IgD-negative memory B cell (primary cell): ENCODE measurements around the gene COL15A1. TPM values are rescaled to one million over a fixed set of nuclear protein-coding genes. Genes with fewer than 3 reads are reported as not detected.

Experiments used
- H3K27ac Mint-ChIP-seq, 3 donors: one replicate each; pipeline ENCODE4 v1.8.0; 2020 to 2022; ENCODE audit warnings: mild to moderate bottlenecking in 3 of 3, mixed read lengths in 3 of 3, moderate library complexity in 1 of 3
- H3K27me3 Mint-ChIP-seq: one replicate; pipeline ENCODE4 v1.8.0; 2021; ENCODE audit warnings: mixed read lengths
- H3K36me3 Mint-ChIP-seq: one replicate; pipeline ENCODE4 v1.8.0; 2020; ENCODE audit warnings: mild to moderate bottlenecking, mixed read lengths
- H3K4me1 Mint-ChIP-seq, 3 donors: one replicate each; pipeline ENCODE4 v1.8.0; 2020 to 2022; ENCODE audit warnings: mixed read lengths in 3 of 3, mild to moderate bottlenecking in 1 of 3
- H3K4me3 Mint-ChIP-seq, 4 donors: one replicate each; pipeline ENCODE4 v1.8.0; 2020 to 2022; ENCODE audit warnings: mild to moderate bottlenecking in 4 of 4, mixed read lengths in 4 of 4, moderate library complexity in 3 of 4
- H3K9me3 Mint-ChIP-seq, 3 donors: one replicate each; pipeline ENCODE4 v1.8.0; 2020 to 2021; ENCODE audit warnings: mixed read lengths in 3 of 3, mild to moderate bottlenecking in 1 of 3
- polyA plus RNA-seq: library from polyadenylated mRNA; unstranded; fragments of 300-500 nt; fragmentation: Illumina TruSeq; gene quantifications from one replicate; pipeline ENCODE4 v1.2.3, GENCODE V29; 2021

COL15A1 gene
- polyA plus RNA-seq, 1 donor from 2014 or later: 0.08 TPM

DNA sequence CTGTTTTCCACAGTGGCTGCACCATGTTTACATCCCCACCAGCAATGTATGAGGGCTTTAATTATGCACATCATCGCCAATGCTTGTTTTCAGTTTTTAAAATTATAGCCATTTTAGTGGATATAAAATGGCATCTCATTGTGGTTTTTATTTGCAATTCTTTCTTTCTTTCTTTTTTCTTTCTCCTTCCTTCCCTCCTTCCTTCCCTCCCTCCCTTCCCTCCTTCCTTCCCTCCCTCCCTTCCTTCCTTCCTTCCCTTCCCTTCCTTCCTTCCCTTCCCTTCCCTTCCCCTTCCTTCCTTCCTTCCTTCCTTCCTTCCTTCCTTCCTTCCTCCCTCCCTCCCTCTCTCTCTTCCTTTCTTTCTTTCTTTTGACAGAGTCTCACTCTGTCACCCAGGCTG, 6.6 kb downstream of the COL15A1 start:
- Mint-ChIP-seq H3K9me3 (peaks cover 0 to 2% (median 0%) of the 10 kb centered on the region in 3 donors), H3K27ac (no peak overlapping the region), H3K4me3 (no peak overlapping the region), H3K27me3 (peaks cover 23% of the 10 kb centered on the region), H3K36me3 (no peaks in the 10 kb centered on the region), H3K4me1 (no peaks in the 10 kb centered on the region)

DNA sequence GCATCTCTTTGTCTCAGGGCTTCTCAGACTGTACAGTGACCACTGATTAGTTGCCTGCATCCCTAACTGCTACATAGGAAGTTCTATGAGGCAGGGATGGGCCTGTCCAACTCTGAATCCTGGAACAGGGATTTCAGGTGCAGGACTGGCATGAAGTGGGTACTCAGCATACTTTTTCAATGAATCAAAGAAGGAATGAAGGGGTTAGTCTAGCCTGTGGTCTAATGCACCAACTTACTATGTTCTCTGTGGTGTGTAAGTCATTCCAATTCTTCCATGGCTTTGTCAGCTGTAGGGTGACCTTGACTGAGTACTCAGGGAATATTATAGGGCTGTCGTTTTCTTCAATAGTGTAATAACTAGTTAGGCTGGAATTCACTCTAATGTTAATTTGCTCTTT, 8.3 kb downstream of the COL15A1 start:
- Mint-ChIP-seq H3K27ac (no peak overlapping the region), H3K27me3 (peaks cover 13% of the 10 kb centered on the region), H3K9me3 (peaks cover 0 to 2% (median 2%) of the 10 kb centered on the region in 3 donors), H3K4me1 (no peaks in the 10 kb centered on the region), H3K36me3 (no peaks in the 10 kb centered on the region), H3K4me3 (no peak overlapping the region)

GRCh38 chr9:98953581-98954243, 10.0 kb downstream of the COL15A1 start:
- H3K27me3 Mint-ChIP-seq: peaks cover 8% of the 10 kb centered on the region
- peaks cover 0 to 2% (median 2%) of the 10 kb centered on the region in 3 donors for H3K9me3 Mint-ChIP-seq
- H3K27ac Mint-ChIP-seq: peak overlapping the region in 1 of 3 donors; percentile 82
- no peaks in the 10 kb centered on the region for H3K36me3 Mint-ChIP-seq
- H3K4me3 Mint-ChIP-seq: no peak overlapping the region
- H3K4me1 Mint-ChIP-seq: no peaks in the 10 kb centered on the region

DNA sequence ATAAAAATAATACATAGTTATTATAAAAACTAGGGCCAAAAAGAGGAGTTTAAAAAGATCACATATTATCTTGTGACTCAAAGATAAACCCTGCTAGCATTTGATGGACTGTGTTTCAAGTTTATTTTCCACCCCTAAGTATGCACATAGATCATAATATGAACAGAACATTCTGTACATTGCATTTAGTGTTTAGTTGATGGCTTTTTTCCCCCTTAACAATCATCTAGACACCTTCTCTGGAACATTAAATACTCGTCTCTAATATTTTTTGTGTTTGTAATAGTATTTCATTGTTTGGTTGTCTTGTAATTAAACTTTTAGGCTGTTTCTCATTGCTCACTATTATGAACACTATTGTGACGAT, 10.5 kb downstream of the COL15A1 start:
- H3K9me3 Mint-ChIP-seq: peaks cover 0 to 2% (median 2%) of the 10 kb centered on the region in 3 donors
- peak overlapping the region in 1 of 3 donors; percentile 82 for H3K27ac Mint-ChIP-seq
- H3K4me1 Mint-ChIP-seq: no peaks in the 10 kb centered on the region
- peaks cover 8% of the 10 kb centered on the region for H3K27me3 Mint-ChIP-seq
- H3K36me3 Mint-ChIP-seq: no peaks in the 10 kb centered on the region
- H3K4me3 Mint-ChIP-seq: no peak overlapping the region

GRCh38 chr9:98955259-98955658, 11.6 kb downstream of the COL15A1 start:
- Mint-ChIP-seq H3K4me3 (no peak overlapping the region), H3K27ac (no peak overlapping the region), H3K36me3 (no peaks in the 10 kb centered on the region), H3K27me3 (peaks cover 10% of the 10 kb centered on the region), H3K9me3 (peaks cover 0 to 2% (median 0%) of the 10 kb centered on the region in 3 donors), H3K4me1 (no peaks in the 10 kb centered on the region)

DNA sequence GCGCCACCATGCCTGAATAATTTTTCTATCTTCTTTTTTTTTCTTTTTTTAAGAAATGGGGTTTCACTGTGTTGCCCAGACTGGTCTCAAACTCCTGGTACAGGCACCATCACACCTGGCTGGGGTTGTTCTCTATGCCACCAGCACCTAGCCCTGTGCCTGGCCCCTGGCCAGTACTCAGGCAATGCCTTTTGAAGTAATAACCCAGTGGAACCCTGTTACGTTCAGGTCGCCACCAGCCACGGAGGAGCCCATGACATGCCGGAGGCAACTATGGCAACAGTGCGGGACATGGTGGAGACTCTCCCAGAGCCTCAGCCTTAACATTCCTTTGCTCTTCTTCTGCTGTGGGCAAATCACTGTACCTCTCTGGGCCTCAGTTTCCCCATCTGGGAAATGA, 14.1 kb downstream of the COL15A1 start:
- Mint-ChIP-seq H3K4me3 (no peak overlapping the region), H3K4me1 (no peaks in the 10 kb centered on the region), H3K27ac (no peak overlapping the region), H3K27me3 (peaks cover 5% of the 10 kb centered on the region), H3K9me3 (peaks cover 0 to 2% (median 0%) of the 10 kb centered on the region in 3 donors), H3K36me3 (no peaks in the 10 kb centered on the region)

DNA sequence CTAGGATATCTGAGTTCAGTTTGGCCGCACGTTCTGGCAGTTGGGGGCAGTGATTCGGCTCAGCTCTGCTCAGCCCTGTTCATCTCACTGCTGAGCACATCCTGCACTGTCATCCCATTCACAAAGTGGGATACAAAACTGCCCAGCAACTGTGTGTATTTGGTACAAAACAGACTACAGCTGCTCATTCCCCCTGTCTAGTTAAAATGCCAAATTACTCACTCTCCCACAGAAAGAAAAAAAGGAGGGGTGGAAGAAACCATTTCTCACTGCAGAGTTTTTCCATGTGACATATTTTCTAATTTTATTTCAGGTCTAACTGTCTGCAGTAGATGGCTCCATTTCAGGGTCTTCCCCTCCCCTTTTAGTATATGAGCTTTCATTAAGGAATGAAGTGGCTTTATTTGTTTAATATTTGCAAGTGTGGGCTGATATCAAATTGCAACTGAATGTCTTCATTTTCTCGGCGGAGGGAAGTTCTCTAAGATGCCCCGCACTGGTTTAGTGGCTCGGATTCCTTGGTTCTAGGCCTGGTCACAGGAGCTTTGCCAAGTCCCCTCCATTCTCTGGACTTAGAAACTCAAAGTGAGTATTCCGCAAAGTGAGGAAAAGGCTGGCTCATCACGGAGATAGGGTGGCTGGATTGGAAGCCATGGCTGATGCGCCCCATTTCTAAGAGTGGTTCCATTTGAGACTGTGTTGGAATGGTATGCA, 14.7 kb downstream of the COL15A1 start:
- H3K27ac Mint-ChIP-seq: no peak overlapping the region
- H3K9me3 Mint-ChIP-seq: peaks cover 0 to 2% (median 0%) of the 10 kb centered on the region in 3 donors
- H3K27me3 Mint-ChIP-seq: peaks cover 5% of the 10 kb centered on the region
- no peak overlapping the region for H3K4me3 Mint-ChIP-seq
- no peaks in the 10 kb centered on the region for H3K4me1 Mint-ChIP-seq
- no peaks in the 10 kb centered on the region for H3K36me3 Mint-ChIP-seq

DNA sequence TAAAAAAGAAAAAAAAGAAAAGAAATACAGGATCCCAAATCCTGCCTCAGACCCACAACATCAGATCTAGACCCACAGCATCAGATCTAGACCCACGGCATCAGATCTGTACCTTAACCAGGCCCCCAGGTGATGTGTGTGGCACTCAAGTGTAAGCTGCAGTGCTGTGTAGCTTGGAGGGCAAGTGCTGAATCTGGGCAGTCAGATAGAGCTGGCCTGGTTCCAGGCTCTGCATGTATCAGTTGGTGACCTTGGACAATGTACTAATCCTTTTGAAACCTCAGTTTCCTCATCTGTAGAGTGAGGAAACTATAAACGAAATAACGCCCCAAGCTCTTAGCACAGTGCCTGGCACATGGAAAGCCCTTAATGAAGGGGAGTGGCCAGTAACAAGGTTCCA, 16.7 kb downstream of the COL15A1 start:
- no peak overlapping the region for H3K27ac Mint-ChIP-seq
- H3K9me3 Mint-ChIP-seq: peaks cover 0 to 2% (median 0%) of the 10 kb centered on the region in 3 donors

DNA sequence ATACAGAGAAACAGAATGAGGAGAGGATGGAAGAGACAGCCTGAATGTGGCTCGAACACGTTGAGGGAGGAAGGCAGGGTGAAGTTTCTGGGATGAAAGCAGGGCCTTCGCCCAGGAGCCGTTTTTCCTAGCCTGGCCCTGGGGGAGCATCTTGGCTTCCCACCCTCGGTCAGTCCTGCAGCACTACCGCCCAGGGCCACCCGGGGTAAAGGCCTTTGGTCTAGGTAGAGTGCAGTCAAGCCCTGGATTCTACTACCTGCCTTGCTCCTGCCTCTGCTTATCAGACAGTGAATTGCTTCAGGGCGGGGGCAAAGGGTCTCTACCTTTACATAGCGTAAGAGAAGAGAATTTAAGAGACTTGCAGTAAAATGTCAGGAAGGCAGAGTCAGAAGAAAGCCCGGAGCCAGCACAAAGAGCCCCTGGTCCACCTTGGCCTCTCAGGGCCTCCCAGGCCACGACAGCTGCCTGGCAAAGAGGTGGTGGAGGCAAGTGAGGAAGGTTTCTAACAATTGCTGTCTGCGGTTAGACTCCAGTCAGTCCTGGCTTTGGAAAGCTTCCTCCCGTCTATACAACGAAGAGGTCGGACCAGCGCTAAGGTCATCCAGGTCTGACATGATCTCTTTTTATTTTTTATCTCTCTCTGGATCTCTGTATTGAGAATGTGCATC, 17.9 kb downstream of the COL15A1 start:
- Mint-ChIP-seq H3K4me1 (no peaks in the 10 kb centered on the region), H3K36me3 (no peaks in the 10 kb centered on the region), H3K27ac (no peak overlapping the region), H3K27me3 (peaks cover 8% of the 10 kb centered on the region), H3K9me3 (peaks cover 0 to 2% (median 0%) of the 10 kb centered on the region in 3 donors), H3K4me3 (no peak overlapping the region)

More for the DNA sequence above, 16.7 kb downstream of the COL15A1 start:
- peaks cover 8% of the 10 kb centered on the region for H3K27me3 Mint-ChIP-seq
- no peak overlapping the region for H3K4me3 Mint-ChIP-seq
- H3K4me1 Mint-ChIP-seq: no peaks in the 10 kb centered on the region
- no peaks in the 10 kb centered on the region for H3K36me3 Mint-ChIP-seq

- Mint-ChIP-seq H3K9me3 (no peaks in the 10 kb centered on the region), H3K27me3 (peaks cover 8% of the 10 kb centered on the region)
These were observed 18.5 kb downstream of the COL15A1 start for GRCh38 chr9:98962181-98962560.

DNA sequence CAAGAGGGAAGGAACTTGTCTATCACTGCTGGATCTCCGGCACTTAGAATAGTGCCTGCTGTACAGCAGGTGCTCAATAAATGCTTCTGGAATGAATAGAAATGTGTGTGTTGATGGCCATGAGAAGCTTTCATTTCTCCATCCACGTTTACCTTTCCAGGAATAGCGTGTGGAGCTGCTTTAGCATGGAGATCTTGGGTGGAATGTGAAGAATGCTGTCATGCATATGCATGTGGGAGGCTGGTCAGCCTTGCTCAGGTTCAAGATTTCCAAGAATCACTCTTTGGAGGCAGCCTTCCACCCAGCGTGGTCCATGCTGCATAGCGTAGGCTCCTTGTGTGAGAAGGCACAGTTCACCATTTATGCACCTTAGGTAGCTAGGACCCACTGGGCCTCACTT, 19.2 kb downstream of the COL15A1 start:
- no peak overlapping the region for H3K4me3 Mint-ChIP-seq
- H3K36me3 Mint-ChIP-seq: no peaks in the 10 kb centered on the region
- no peaks in the 10 kb centered on the region for H3K9me3 Mint-ChIP-seq
- H3K4me1 Mint-ChIP-seq: no peaks in the 10 kb centered on the region
- H3K27me3 Mint-ChIP-seq: peaks cover 8% of the 10 kb centered on the region
- no peak overlapping the region for H3K27ac Mint-ChIP-seq

More at GRCh38 chr9:98962181-98962560, 18.5 kb downstream of the COL15A1 start:
- H3K4me1 Mint-ChIP-seq: no peaks in the 10 kb centered on the region
- no peaks in the 10 kb centered on the region for H3K36me3 Mint-ChIP-seq
- H3K27ac Mint-ChIP-seq: no peak overlapping the region
- H3K4me3 Mint-ChIP-seq: no peak overlapping the region

DNA sequence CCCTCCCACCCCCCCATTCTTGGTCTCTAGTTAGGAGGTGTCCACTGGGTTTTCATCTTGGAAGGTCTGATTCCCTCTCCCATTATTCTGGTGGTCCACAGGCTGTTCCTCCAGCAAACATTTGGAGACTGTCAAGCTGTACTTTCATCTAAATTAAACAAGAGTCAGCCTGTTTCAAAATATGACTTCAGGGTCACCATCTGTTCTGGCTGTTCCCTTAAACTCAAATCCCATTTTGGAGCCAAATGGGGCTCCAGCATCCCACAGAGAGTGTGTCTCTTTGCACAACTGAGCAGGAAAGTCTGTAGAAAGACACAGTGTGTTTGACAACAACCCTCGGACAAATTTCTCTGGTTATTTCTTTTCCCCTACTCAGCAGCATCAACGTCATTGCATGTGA, 20.5 kb downstream of the COL15A1 start:
- no peaks in the 10 kb centered on the region for H3K36me3 Mint-ChIP-seq
- H3K4me1 Mint-ChIP-seq: no peaks in the 10 kb centered on the region
- no peak overlapping the region for H3K4me3 Mint-ChIP-seq
- no peaks in the 10 kb centered on the region for H3K9me3 Mint-ChIP-seq
- H3K27ac Mint-ChIP-seq: no peak overlapping the region
- peaks cover 8% of the 10 kb centered on the region for H3K27me3 Mint-ChIP-seq

GRCh38 chr9:98964911-98965336, 21.2 kb downstream of the COL15A1 start:
- Mint-ChIP-seq H3K9me3 (no peaks in the 10 kb centered on the region), H3K4me1 (no peaks in the 10 kb centered on the region), H3K27me3 (peaks cover 7% of the 10 kb centered on the region), H3K27ac (no peak overlapping the region), H3K36me3 (no peaks in the 10 kb centered on the region), H3K4me3 (no peak overlapping the region)

- Mint-ChIP-seq H3K4me1 (no peaks in the 10 kb centered on the region), H3K27ac (no peak overlapping the region), H3K9me3 (no peaks in the 10 kb centered on the region), H3K27me3 (peaks cover 5% of the 10 kb centered on the region), H3K4me3 (no peak overlapping the region), H3K36me3 (no peaks in the 10 kb centered on the region)
These were observed 23.0 kb downstream of the COL15A1 start for GRCh38 chr9:98966676-98967075.

DNA sequence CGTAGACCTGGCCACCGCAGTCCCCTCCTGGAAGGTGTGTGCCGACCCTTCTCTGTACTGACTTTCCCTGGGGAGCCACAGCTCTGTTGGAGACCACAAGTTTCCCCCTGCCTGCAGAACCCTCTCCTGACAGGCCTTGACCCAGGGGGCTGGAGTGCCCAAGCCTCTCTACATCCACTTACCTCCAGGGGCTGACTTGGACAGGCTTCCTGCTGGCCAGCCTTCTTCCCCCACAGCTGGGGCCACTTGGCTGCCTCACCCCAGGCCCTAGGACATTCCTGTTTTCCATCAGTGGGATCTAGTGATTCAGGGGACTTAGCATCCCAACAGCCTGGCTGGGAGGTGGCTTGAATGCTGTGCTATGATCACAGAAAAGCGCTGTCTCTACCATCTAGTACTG, 23.6 kb downstream of the COL15A1 start:
- Mint-ChIP-seq H3K36me3 (no peaks in the 10 kb centered on the region), H3K27ac (no peak overlapping the region), H3K4me1 (no peaks in the 10 kb centered on the region), H3K4me3 (no peak overlapping the region), H3K27me3 (peaks cover 5% of the 10 kb centered on the region), H3K9me3 (no peaks in the 10 kb centered on the region)
